ENCODE data around the gene PPP1R9A.
A peak's percentile ranks its signal among the peaks of the same experiment; 100 is the strongest.

Gene PPP1R9A

DNA sequence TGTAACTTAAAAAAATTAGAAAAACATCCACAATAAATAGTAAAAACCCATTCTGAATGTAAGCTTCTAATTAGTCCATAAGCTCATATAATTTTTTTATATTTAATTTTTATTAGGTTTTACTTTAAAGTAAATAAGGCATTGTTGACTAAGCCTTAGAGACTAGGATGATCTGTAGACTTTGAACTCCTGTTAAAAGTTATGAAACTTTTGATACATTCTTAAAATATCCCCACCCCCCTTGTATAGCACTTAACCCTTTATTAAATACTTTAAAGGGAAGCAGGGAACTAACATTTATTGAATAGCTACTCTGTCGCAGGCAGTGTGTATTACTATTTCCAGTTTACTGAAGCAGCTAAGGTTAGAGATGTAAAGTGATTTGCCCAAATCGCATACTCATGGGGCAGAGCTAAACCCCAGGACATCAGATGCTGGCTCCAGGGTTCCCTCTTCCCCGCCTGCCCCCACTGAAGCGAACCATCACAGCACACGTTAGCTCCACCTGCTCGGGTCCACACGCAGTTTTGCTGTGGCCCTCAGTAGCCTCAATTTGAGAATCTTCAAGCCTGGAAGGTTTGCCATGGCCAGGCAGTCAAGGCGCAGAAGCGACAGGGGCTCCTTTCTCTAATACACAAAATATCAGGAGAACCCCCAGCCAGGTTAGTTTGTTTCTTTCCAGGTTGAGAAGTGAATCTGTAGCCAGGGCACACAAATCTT lies 416.2 kb downstream of the PPP1R9A start:
- H3K27ac ChIP-seq: peak overlapping the region; percentile 46; the same call in 1 of the 2 replicates
- TF ChIP-seq ZFX (IDR thresholded peaks at IDR 0.05): no peak
- TF ChIP-seq CTCF (conservative IDR thresholded peaks at IDR 0.05): no peak

DNA sequence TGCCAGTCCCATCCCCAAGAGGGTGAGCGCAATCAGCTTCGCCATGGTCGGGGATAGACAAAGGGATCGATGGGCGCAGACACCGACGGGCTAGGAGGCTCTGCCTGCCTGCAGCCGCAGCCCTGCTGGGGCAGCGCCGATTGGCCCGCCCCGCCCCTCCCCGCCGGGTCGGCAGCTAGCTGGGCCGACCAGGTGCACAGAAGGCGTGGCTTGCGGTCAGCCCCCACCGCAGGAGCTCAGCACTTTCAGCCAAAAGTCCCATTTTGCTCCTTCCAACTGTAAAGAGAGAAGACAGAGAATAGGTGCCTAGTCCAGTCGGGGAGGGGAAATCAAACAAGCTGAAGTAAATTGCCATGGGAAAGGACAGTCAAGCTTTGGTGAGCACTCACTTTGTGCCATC lies 417.0 kb downstream of the PPP1R9A start, which contains the start of gene PON1:
Gene PON1, minus strand, starts transcription at position 102 of the 400 bp plus-strand sequence. Its CDS starts 57 bp downstream, at position 45.
- peak within 1 kb of the TSS; percentile 46; the same call in 1 of the 2 replicates for H3K27ac ChIP-seq
- TF ChIP-seq CTCF (conservative IDR thresholded peaks at IDR 0.05): no peak
- TF ChIP-seq ZFX (IDR thresholded peaks at IDR 0.05): no peak

DNA sequence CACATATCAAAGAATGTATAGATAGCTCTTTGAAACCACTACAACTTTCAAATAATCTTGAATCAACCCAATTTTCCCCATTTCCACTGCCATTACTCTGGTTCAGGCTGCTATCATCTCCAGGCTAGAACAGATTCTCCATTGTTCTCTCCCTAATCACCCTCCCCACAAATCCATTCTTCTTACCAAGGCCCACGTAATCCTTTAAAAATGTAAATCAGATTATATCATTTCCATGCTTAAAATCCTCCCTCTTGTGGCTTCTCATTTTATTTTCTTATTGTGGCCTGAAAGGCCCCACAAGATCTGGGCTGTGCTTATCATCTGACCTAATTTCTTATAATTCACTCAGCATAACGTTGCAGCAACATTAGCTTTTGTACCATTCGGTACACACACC lies 420.0 kb downstream of the PPP1R9A start:
- no peak for TF ChIP-seq ZFX (IDR thresholded peaks at IDR 0.05)
- H3K27ac ChIP-seq: no peak overlapping the region

GRCh38 chr7:95330204-95330960 lies 423.0 kb downstream of the PPP1R9A start:
- no peak overlapping the region for H3K27ac ChIP-seq
- no peak for TF ChIP-seq CTCF (conservative IDR thresholded peaks at IDR 0.05)
- TF ChIP-seq ZFX (IDR thresholded peaks at IDR 0.05): no peak

DNA sequence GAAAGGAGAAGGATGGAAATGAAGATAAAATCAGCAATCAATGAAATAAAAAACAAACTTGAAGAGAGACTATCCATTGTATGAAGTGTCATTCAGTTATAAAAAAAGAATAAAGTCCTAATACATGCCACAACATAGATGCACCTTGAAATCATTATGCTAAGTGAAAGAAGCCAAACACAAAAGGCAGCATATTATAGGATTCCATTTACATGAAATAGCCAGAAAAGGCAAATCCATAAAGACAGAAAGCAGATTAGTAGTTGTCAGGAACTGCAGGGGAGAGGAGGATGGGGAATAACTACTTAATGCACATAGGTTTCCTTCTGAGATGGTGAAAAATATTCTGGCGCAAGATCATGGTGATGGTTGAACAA lies 423.6 kb downstream of the PPP1R9A start:
- H3K27ac ChIP-seq: no peak overlapping the region
- no peak for TF ChIP-seq ZFX (IDR thresholded peaks at IDR 0.05)
- no peak for TF ChIP-seq CTCF (conservative IDR thresholded peaks at IDR 0.05)

- no peak overlapping the region for H3K27ac ChIP-seq
- TF ChIP-seq CTCF (conservative IDR thresholded peaks at IDR 0.05): no peak
- no peak for TF ChIP-seq ZFX (IDR thresholded peaks at IDR 0.05)
Observed at GRCh38 chr7:95334447-95334846, 427.1 kb downstream of the PPP1R9A start.

DNA sequence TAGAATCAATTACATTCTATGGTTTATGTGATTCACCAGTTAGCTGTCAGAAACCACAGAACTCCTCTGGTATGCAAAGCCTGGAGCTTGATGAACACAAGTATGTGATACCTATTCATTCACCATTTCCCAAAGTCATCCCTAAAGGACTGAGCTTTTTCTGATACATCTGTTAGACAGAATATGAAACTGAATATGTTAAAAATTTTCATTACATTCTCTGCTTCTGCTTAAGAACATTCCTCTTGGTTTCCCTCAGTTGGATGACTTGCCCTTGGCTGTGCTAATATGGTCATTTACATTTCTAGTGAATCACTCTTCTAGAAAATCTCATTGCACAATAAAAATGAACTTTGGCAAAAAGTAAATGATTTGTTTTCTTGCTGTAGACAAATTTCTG lies 427.7 kb downstream of the PPP1R9A start:
- H3K27ac ChIP-seq: no peak overlapping the region
- no peak for TF ChIP-seq CTCF (conservative IDR thresholded peaks at IDR 0.05)
- TF ChIP-seq ZFX (IDR thresholded peaks at IDR 0.05): no peak
